Kidney tubule cell (primary cell): ENCODE measurements around the gene PLD1.
A peak's percentile ranks its signal among the peaks of the same experiment; 100 is the strongest.
"Not testable (repeated sequence)": the region's sequence is repeated elsewhere in the genome, so short reads cannot be mapped to it uniquely, and the experiment has no call there.

Experiments used
- DNase-seq: peaks from one replicate; pipeline ENCODE4 v3.0.0-alpha.2; 2018; ENCODE audit warnings: low spot score

The PLD1 gene

GRCh38 chr3:171809861-171810628 is at the start of gene PLD1:
TSS of gene PLD1 (minus strand) at chr3:171810483. CDS start at chr3:171738051, 72,432 bp downstream.
- peak; percentile 88 for DNase-seq

GRCh38 chr3:171858770-171859169 is 48.5 kb upstream of the PLD1 start:
- not testable (repeated sequence) for DNase-seq

GRCh38 chr3:171854649-171855305 is 44.5 kb upstream of the PLD1 start:
- DNase-seq, result no peak

GRCh38 chr3:171851660-171852058 is 41.4 kb upstream of the PLD1 start:
- peak; percentile 47 for DNase-seq

GRCh38 chr3:171850960-171851659 is 40.8 kb upstream of the PLD1 start:
- no peak for DNase-seq

- no peak for DNase-seq
Measured at GRCh38 chr3:171850320-171850959, 40.2 kb upstream of the PLD1 start.

- no peak for DNase-seq
Measured at GRCh38 chr3:171849617-171850319, 39.5 kb upstream of the PLD1 start.

GRCh38 chr3:171847595-171848259 is 37.4 kb upstream of the PLD1 start:
- no peak for DNase-seq

GRCh38 chr3:171847133-171847532 is 36.9 kb upstream of the PLD1 start:
- no peak for DNase-seq

GRCh38 chr3:171846597-171846996 is 36.3 kb upstream of the PLD1 start:
- DNase-seq, result peak; percentile 54

GRCh38 chr3:171845481-171846284 is 35.4 kb upstream of the PLD1 start:
- peak; percentile 59 for DNase-seq

- DNase-seq, result peak; percentile 17
Measured at GRCh38 chr3:171844873-171845272, 34.6 kb upstream of the PLD1 start.

- DNase-seq, result peak; percentile 64
Measured at GRCh38 chr3:171842864-171843518, 32.7 kb upstream of the PLD1 start, which contains the start of gene TMEM212. TSS of gene TMEM212 (plus strand) at chr3:171843349. CDS start at chr3:171843384, 35 bp downstream.

- no peak for DNase-seq
Measured at GRCh38 chr3:171841620-171842000, 31.3 kb upstream of the PLD1 start.

GRCh38 chr3:171840811-171841619 is 30.7 kb upstream of the PLD1 start:
- no peak for DNase-seq

- no peak for DNase-seq
Measured at GRCh38 chr3:171840445-171840810, 30.1 kb upstream of the PLD1 start.

- DNase-seq, result no peak
Measured at GRCh38 chr3:171839270-171839669, 29.0 kb upstream of the PLD1 start.

GRCh38 chr3:171838218-171838720 is 28.0 kb upstream of the PLD1 start:
- DNase-seq, result peak; percentile 39

- DNase-seq, result no peak
Measured at GRCh38 chr3:171837698-171838097, 27.4 kb upstream of the PLD1 start.
